HepG2 (cell line): Measurements from ENCODE around the gene TNFSF8. TPM values are rescaled to one million over a fixed set of nuclear protein-coding genes. Genes with fewer than 3 reads are reported as not detected.

ENCODE experiments used
- ATAC-seq: fragments of 200-7000 bp; cut with Tn5 transposase; 3 replicates; pipeline ENCODE4 v1.9.1; 2020; ENCODE audit warnings: mild to moderate bottlenecking, moderate library complexity
- BruUV-seq: library from RNA; stranded (reverse); fragments of 400-500 nt; replicated peaks from 2 replicates; lab custom pipeline; 2021; lab: Mats Ljungman, UMichigan
- CTCF ChIA-PET: fragments of 300-600 bp; formaldehyde crosslinking; extraction: SDS; loops from one replicate; lab custom pipeline; 2021; ENCODE audit warnings: low total read pairs, inconsistent platforms, low intra/inter-chr PET ratio; lab: Yijun Ruan, JAX
- POLR2A ChIA-PET: fragments of 350-600 bp; sonication (Branson Sonifier 250); formaldehyde crosslinking; loops from one replicate; lab custom pipeline; 2020; ENCODE audit warnings: antibody characterized with exemption, inconsistent platforms; lab: Yijun Ruan, JAX
- DNase-seq: peaks from one replicate; pipeline ENCODE4 v3.0.0-alpha.2; 2015; ENCODE audit warnings: low spot score
- FAIRE-seq: peaks from 3 replicates; lab custom pipeline; 2011; peaks lifted over from hg19 to GRCh38; lab: Jason Lieb, UNC
- H2AFZ ChIP-seq: one replicate; pipeline ENCODE4 v1.6.1; 2011; ENCODE audit warnings: low read length, inconsistent platforms
- H3K27ac ChIP-seq: fragments of 300-600 bp; 3 replicates; pipeline ENCODE4 v1.8.0; 2011; ENCODE audit warnings: mixed run types, mild to moderate bottlenecking, mixed read lengths, low read length, inconsistent platforms; ENCODE audit not compliant: insufficient read depth; ENCODE audit errors: extremely low read length
- H3K27me3 ChIP-seq, 2 experiments: fragments of 200-600 bp in 1 of 2; 2 replicates in 1 of 2; 3 replicates in 1 of 2; pipeline versions ENCODE4 v1.6.0 to v1.8.0; 2011; ENCODE audit warnings: low read length in 2 of 2, mild to moderate bottlenecking in 2 of 2, moderate library complexity in 2 of 2, inconsistent platforms in 1 of 2; ENCODE audit not compliant: insufficient read depth in 2 of 2, control insufficient read depth in 1 of 2
- H3K36me3 ChIP-seq, 2 experiments: fragments of 200-600 bp in 1 of 2; replicated peaks in 1 of 2; 2 replicates in 1 of 2; 3 replicates in 1 of 2; pipeline versions ENCODE4 v1.5.1 to v1.8.0; 2011; ENCODE audit warnings: low read length in 2 of 2, inconsistent platforms in 1 of 2; ENCODE audit not compliant: insufficient read depth in 2 of 2, control insufficient read depth in 1 of 2
- H3K4me1 ChIP-seq: 2 replicates; pipeline ENCODE4 v1.5.1; 2012; ENCODE audit warnings: low read length, inconsistent platforms; ENCODE audit not compliant: insufficient read depth
- H3K4me2 ChIP-seq: 2 replicates; pipeline ENCODE4 v1.6.0; 2011; ENCODE audit warnings: low read depth, low read length, inconsistent platforms
- H3K4me3 ChIP-seq, 3 experiments: fragments of 200-600 bp in 1 of 3; sonication (generic), shearing (Covaris generic) in 1 of 3; replicated peaks in 1 of 3; 2 replicates each; pipeline ENCODE4 v1.5.1; 2011 to 2016; ENCODE audit warnings: low read length in 3 of 3, inconsistent platforms in 2 of 3, low read depth in 2 of 3, mild to moderate bottlenecking in 2 of 3, control low read depth in 1 of 3, mixed read lengths in 1 of 3; ENCODE audit not compliant: insufficient read depth in 1 of 3
- H3K79me2 ChIP-seq: one replicate; pipeline ENCODE4 v1.6.1; 2011; ENCODE audit warnings: low read length, inconsistent platforms; ENCODE audit not compliant: insufficient read depth
- H3K9ac ChIP-seq: 2 replicates; pipeline ENCODE4 v1.6.0; 2011; ENCODE audit warnings: mild to moderate bottlenecking, low read depth, low read length, inconsistent platforms; ENCODE audit not compliant: insufficient read depth
- H3K9me3 ChIP-seq: 2 replicates; pipeline ENCODE4 v1.5.1; 2012; ENCODE audit warnings: mild to moderate bottlenecking, low read length
- H4K20me1 ChIP-seq: 2 replicates; pipeline ENCODE4 v1.6.0; 2011; ENCODE audit warnings: inconsistent platforms, mild to moderate bottlenecking, low read length, moderate library complexity; ENCODE audit not compliant: insufficient read depth
- ARNTL ChIP-seq: sonication (generic); formaldehyde crosslinking; IDR thresholded peaks from 2 replicates; pipeline ENCODE4 v1.4.0; 2020; ENCODE audit warnings: mild to moderate bottlenecking, missing genetic modification reagents
- ATRX ChIP-seq: sonication (generic); formaldehyde crosslinking; IDR thresholded peaks from 2 replicates; pipeline ENCODE4 v1.4.0; 2020; ENCODE audit warnings: missing genetic modification reagents, borderline replicate concordance
- DRAP1 ChIP-seq: IDR thresholded peaks from 2 replicates; pipeline ENCODE4 v1.6.1; 2016; ENCODE audit warnings: missing genetic modification reagents, missing compliant biosample characterization
- HES4 ChIP-seq: sonication (generic); formaldehyde crosslinking; IDR thresholded peaks from 2 replicates; pipeline ENCODE4 v1.9.0; 2021; ENCODE audit warnings: mild to moderate bottlenecking, missing genetic modification reagents, borderline replicate concordance
- MTERF4 ChIP-seq: sonication (generic); formaldehyde crosslinking; IDR thresholded peaks from 2 replicates; pipeline ENCODE4 v1.8.0; 2023; ENCODE audit warnings: mild to moderate bottlenecking, missing genetic modification reagents
- ZNF570 ChIP-seq: sonication (generic); formaldehyde crosslinking; IDR thresholded peaks from 2 replicates; pipeline ENCODE4 v1.4.0; 2020; ENCODE audit warnings: mild to moderate bottlenecking, missing genetic modification reagents, borderline replicate concordance
- ZNF646 ChIP-seq: sonication (generic); formaldehyde crosslinking; IDR thresholded peaks from 2 replicates; pipeline ENCODE4 v1.9.0; 2021; ENCODE audit warnings: mild to moderate bottlenecking, missing genetic modification reagents
- ZNF879 ChIP-seq: sonication (generic); formaldehyde crosslinking; IDR thresholded peaks from 2 replicates; pipeline ENCODE4 v1.8.1; 2023; ENCODE audit warnings: missing genetic modification reagents
- WGBS: methylation state at CpG from one replicate; pipeline ENCODE4 v1.1.6; 2017; ENCODE audit warnings: low lambda C conversion rate; 5-methylcytosine and 5-hydroxymethylcytosine counted together
- in situ Hi-C: cut with HindIII; loops from 2 replicates; pipeline ENCODE4 v1.10.0; 2017; ENCODE audit warnings: low pct_unique_long_range_greater_than_20kb; ENCODE audit not compliant: extremely low pct_ligation_motif_present
- intact Hi-C: fragments of 100-400 bp; cut with micrococcal nuclease; formaldehyde crosslinking; loops from one replicate; pipeline ENCODE4 v1.10.0; 2022; ENCODE audit not compliant: unreplicated experiment
- polyA plus RNA-seq, 8 experiments: library from polyadenylated mRNA; depleted of rRNA in 3 of 8; stranded (reverse) in 7 of 8; unstranded in 1 of 8; fragments of >200 nt; fragmentation: Illumina TruSeq in 4 of 8; extraction: Trizol in 4 of 8; gene quantifications; 2 replicates each; pipeline versions ENCODE4 v1.2.1 to v1.2.3, GENCODE V29; 2011 to 2016; ENCODE audit warnings: low read depth in 4 of 8, missing spikeins in 1 of 8, mixed read lengths in 1 of 8; ENCODE audit not compliant: insufficient read depth in 1 of 8
- total RNA-seq, 5 experiments: library from RNA; depleted of rRNA; stranded (reverse); fragments of >200 nt; fragmentation: Illumina TruSeq; extraction: Trizol; gene quantifications; 2 replicates each; pipeline ENCODE4 v1.2.3, GENCODE V29; 2016; ENCODE audit warnings: low read depth in 1 of 5

Gene TNFSF8
- total and polyA plus RNA-seq, 2 of the 13 experiments (the other 11 are each of a cell fraction or from before 2014, with no cell fraction given) = not detected

GRCh38 chr9:114958021-114958843 is 27.8 kb upstream of the TNFSF8 start:
- H3K4me1 ChIP-seq = no peaks in the 10 kb centered on the region
- H4K20me1 ChIP-seq = no peaks in the 10 kb centered on the region
- in situ Hi-C loops = no loop called here
- H3K79me2 ChIP-seq = no peaks in the 10 kb centered on the region
- H2AFZ ChIP-seq = no peak overlapping the region
- no peak overlapping the region for H3K9ac ChIP-seq
- peaks cover 0 to 3% of the 10 kb centered on the region in 2 experiments; a peak in 1 of 5 replicates for H3K27me3 ChIP-seq
- intact Hi-C loops = no loop called here
- WGBS = 12% methylated on average over 11 of the region's 12 CpGs
- H3K9me3 ChIP-seq = peaks cover 12% of the 10 kb centered on the region; the same call in 1 of the 2 replicates
- no TSS peak for BruUV-seq
- TF ChIP-seq HES4 (CRISPR knock-in tag) (no peak), ATRX (CRISPR knock-in tag) (no peak), MTERF4 (CRISPR knock-in tag) (no peak), ZNF646 (no peak), ARNTL (CRISPR knock-in tag) (no peak), ZNF879 (no peak), ZNF570 (CRISPR knock-in tag) (no peak), DRAP1 (CRISPR knock-in tag) (no peak)
- H3K27ac ChIP-seq = no peak overlapping the region
- H3K4me2 ChIP-seq = no peak overlapping the region
- FAIRE-seq (no peak), DNase-seq (no peak), ATAC-seq (no peak)
- no peak overlapping the region for H3K4me3 ChIP-seq
- ChIA-PET POLR2A (no interaction called here), CTCF (no interaction called here)
- H3K36me3 ChIP-seq = no peaks in the 10 kb centered on the region
